ENCODE results near the gene ZBTB48. TPM values are rescaled to one million over a fixed set of nuclear protein-coding genes. Genes with fewer than 3 reads are reported as not detected.
"Not testable (repeated sequence)": the region's sequence is repeated elsewhere in the genome, so short reads cannot be mapped to it uniquely, and the experiment has no call there.

The ZBTB48 gene
- total RNA-seq, 1 donor from 2014 or later: 19.3 TPM

DNA sequence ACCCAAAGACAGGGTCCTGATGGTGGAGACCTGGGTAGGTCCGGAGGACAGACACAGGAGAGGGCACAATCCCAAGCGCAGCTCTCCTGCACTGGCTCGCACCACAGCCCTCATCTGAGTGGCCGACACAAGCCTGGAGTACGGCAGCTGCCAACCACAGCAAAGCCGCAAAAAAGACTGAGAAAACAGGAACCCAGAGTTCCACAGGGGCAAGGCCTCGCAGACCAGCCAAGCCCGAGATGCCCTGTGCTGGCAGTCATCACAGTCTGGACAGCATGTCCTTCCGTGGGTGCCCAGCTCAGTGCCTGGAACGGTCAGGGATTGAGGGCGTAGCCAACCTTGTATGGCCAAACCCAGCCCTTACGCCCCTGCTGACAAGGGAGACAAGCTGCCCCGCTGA lies 11.4 kb downstream of the ZBTB48 start:
- no peak for DNase-seq (ENCODE audit: low read depth)

DNA sequence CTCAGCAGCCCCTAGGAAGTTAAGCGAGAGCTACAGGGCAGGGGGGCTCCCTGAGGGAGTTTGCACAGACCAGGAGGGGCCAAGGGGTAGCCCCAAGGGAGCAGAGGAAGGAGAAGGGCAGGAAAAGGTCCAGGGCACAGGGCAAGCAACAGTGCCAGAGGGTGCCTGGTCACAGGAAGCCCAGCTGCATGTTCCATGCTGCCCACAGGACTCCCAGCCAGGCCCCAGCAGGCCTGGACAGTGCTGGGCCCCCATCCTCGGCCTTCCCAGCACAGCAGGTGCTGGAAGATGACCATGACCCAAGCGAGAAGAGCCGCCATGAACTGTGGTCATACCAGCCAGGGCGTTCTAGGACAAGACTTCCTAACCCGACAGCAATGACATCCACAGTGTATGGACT lies 11.8 kb downstream of the ZBTB48 start:
- no peak for DNase-seq (ENCODE audit: low read depth)

DNA sequence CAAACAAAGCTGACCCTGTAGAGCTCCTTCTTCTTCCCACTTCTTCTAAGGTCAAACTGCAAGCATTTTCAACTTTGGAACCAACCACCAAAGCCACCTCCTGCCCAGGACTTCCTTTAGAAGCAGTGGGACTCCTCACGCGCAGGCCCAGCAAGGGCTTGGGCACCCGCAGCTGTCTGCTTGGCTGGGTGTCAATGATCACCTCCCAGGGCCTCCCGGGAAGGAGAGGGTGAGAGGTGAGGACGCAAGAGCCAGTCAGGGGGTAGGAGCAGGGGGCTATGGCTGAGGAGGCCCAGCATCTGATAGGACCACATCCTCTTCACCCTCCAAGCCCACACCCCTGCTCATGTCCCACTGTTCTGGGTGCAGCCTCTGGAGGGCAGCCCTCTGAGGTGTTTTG lies 12.6 kb downstream of the ZBTB48 start:
- no peak for DNase-seq (ENCODE audit: low read depth)

DNA sequence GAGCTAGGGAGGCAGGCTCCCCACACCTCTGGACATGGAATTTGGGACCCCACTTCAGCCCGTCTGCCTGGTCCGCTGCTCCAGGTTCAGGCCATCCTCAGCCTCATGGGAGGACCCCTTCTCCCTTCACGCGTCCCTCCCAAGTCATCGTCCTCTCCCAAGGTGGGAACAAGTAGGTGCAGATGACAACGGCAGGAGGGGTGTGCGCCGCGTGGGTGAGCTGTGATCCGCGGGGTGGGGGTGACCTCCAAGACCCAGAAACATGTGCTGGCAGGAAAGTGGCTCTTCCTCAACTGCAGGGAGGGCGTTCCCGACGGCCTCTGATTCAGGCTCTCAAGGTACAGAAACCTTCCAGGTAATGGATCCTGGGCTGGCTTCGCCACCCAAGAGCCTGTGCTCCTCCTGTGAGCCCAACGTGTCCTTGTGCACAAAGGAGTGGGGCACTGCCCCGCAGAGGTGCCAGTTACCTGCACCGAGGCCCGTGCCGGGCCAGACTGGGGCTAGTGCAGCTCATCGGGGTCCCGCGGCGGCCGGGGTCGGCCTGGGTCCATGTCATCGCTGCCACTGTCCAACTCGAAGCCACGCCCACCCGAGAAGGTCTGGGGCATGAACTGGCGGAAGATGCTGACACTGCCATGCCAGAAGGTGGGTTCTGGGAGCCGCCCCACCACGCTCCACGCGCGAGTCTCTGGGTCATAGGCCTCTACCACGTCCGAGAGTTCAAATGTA lies 13.2 kb downstream of the ZBTB48 start:
- DNase-seq (ENCODE audit: low read depth): no peak

DNA sequence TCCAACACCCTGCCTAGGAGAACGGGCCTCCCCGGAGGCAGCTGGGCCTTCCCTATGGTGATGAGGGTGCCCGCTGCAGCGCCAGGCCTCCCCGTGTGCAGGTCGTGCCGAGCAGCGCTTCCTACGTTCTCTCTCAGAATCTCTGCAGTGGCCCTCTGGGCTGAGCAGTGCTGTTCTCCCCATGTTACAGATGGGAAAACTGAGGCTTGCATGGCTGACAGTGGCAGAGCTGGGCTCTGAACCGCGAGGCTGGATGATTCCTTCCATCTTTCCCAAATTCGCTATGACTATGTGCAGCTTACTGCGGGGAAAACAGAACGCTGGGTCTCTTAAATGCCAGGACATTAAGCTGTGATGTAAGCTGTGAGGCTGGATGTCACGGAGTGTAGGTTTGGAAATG lies 14.0 kb downstream of the ZBTB48 start:
- DNase-seq (ENCODE audit: low read depth): no peak

DNA sequence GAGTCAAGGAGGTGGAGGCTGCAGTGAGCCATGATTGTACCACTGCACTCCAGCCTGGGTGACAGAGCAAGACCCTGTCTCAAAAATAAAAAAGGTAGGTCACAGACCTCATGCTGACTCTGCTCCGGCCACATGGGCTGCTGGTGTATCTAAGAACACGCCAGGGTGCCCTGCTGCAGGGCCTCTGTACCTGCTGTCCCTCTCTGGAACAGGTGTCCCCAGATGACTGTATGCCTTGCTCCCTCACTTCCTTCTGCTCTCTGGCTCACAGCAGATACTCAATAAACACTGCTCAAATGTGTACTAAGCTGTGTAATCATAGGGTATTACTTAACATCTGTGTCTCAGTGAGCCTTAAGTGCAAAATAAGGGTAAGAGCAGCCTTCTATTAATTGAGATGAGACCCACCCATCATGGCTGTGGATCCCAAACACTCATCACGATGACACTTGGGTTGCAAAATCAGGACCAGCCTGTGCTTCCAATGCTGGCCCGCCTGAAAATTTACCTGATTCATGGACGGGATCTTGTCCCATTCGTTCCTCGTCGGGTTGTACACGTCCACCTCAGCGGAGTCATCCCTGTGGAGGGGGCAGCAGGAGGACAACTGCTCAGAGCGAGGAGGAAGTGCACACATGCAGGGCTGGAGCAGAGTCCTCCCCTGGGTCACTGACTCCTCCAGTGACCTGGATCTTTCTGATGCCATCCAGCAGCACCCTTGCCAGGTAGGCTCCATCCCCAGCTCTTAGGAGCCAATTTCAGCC lies 15.4 kb downstream of the ZBTB48 start:
- no peak for DNase-seq (ENCODE audit: low read depth)

DNA sequence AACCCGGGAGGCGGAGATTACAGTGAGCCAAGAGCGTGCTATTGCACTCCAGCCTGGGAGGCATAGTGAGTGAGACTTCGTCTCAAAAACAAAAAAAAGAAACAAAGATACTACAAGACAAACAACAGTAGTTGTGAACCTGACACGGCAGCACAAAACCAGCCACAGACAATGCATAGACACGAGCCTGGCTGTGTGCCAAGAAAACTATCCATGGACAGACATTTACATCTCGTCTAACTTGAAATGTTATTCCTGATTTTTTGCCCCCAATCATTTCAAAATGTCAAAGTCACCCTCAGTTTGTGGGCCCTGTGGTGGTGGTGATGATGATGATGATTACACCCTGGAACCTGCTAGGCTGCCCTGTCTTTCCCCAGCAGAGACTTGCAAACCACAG lies 16.6 kb downstream of the ZBTB48 start:
- DNase-seq (ENCODE audit: low read depth): no peak

DNA sequence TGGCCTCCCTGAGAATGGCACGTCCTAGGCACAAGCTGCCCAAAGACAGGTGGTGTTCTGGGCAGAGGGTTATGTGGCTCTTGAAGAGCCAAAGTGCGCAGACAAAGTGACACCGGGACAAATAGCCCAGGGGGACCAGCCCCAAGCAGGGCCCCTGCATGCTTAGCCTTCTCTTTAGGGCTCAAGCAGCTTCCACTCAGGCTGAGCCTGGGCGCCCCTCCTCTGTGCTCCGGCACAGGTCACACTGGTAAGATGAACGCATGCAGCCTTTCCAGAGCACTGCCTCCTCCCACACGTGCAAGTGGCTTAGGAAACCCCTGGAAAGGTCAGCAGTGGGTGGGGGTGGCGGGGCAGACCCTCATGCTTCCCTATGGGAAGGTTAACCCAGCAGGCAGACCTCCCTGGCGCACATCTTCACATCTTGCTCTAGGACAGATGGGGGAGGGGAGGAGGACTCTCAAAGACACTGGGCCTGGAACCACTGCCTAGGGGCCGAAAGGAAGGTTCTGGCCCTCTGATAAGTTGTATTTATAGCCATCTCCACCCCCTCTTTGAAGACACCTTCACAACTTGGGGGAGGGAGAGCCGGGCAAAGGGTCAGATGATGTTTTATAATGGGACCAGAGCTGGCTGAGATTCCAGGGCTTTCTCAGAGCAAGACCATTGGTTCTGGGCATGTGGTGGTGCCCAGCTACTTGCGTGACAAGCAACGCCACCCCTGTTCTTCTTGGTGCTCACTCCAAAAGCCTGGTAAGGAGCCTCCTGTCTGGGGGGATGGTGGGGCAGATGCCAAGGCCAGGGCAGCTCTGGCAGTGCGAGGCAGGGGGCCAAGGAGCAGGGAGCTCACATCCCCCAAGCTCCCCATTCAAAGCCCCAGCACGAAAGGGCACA lies 17.3 kb downstream of the ZBTB48 start:
- no peak for DNase-seq (ENCODE audit: low read depth)

DNA sequence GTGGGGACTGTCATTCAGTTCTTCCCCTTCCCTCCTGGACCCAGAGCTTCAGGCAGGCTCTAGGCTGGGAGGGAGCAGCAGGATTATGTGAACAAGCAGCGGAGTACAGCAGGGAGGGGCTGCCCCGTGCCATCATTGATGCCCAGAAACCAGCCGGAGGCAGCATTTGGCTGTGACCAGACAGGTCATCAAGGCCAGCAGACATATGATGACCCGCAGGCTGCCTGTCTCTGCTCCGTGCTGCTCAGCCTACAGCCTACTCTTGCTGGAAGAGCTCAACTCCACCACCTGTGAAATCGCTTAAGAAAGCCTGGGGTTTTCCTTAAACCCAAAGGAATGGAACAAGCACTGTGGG lies 18.0 kb downstream of the ZBTB48 start:
- DNase-seq (ENCODE audit: low read depth): no peak

DNA sequence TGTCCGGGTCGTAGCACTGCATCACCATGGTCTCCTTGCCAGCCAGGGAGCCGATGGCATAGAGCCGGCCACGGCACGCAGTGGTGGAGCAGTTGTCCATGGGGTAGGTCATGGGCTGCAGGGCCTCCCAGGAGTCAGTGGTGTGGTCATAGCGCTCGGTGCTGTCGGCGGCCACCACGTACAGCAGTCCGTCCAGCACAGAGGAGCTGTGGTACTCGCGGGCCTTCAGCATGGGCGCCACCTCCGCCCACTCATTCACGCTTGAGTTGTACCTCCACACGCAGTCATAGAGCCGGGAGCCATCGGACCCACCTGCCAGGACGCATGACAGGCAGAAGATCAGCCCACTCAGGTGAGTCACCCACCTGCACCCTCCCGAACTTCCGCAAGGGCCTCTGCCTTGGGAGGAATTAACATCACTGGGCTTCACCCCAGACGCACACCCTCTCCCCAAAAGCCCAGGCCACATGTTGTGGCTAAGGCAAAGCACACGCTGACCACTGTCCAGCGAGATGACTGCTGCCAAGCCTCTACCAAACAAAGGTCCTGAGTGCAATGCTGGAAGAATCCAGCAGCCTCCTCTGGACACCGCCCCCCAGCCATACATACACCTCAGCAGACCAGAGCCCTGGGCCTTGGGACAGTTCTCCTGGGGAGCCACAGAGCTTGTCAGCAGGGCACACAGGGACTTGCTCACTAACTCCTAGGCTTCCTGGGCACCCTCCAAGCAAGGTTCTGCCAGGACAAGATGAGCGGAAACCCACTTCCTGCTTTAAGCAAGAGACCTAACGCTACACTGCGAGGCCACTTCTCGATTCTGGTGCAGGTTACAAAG lies 19.6 kb downstream of the ZBTB48 start:
- DNase-seq (ENCODE audit: low read depth): peak; percentile 51

DNA sequence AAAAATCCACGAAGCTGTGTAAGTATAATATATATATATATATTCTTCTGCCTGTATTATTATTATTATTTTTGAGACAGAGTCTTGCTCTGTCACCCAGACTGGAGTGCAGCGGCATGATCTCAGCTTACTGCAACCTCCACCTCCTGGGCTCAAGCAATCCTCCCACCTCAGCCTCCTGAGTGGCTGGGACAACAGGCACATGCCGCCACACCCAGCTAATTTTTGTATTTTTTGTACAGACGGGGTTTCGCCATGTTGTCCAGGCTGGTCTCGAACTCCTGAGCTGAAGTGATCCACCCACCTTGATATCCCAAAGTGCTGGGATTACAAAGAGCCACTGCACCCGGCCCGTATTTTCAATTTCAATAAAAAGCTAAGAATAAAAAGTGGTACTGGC lies 20.2 kb downstream of the ZBTB48 start:
- DNase-seq (ENCODE audit: low read depth): not testable (repeated sequence)

DNA sequence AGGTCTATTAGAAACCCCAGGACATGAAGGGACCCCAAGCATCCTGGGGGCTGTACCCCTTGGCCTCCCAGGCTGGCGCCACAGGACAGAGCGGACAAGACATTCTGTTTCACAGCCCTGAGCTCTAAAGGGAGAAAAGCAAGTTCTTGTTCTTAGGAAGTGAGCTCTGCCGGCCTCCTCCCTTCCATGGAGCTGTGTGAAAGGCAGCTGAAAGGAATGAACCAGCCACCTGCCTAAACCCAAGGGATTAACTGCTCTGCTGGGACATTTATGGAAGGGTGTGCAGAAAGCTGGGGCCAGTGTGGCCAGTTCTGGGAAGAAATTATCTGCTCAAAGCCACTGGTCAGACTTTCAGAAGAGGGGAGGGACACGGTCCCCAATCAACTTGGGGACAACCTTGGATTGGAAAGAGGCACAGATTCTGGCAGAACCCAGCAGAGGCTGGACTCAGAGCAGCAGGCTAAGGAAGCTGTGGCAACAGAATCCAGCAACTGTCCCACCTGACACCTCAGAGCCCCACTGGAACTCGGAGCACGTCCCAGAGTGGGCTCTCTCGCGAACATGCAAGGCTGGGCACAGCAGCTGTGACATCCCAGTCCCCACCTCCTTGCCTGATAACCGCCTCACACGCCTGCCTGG lies 20.7 kb downstream of the ZBTB48 start:
- peak; percentile 16 for DNase-seq (ENCODE audit: low read depth)

DNA sequence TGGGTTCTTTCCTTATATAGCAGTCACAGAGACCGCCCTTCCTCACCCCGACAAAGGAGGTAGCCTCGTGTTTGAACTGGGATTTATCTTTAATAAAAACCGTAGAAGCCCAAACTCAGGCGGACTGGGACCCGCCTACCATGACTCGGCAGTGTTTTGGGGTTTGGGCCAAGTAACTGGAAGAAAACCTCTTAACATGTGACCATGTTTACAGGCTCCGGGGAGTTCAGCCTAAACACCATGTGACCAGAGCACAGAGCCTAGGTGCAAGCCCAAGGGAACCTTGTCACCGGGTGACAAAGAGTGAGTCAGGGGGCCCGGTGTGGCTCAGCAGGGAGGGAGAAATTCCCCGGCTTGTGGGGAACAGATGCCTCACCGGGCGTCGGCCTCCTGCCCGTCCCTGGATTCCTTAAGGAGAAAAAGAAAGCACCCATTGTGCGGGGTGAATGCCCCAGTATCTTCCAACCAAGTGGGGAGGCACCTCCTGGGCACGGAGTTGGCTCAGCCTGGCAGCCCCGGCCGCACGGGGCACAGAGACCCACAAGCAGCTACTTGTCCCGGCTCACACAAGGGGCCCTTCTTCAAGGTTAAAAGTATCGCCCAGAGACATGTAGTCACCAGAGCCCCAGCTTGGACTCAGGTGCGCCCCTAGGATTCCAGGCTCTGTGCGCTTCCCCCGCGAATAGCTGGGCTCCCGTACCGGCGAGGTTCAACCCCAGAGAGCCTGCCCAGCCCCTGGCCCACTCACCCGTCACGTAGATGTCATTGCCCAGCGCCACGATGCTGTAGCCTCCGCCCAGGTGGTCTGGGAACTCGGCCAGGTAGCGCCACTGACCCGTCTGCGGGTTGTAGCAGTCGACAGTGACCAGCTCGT lies 21.5 kb downstream of the ZBTB48 start:
- peak; percentile 98 for DNase-seq (ENCODE audit: low read depth)

DNA sequence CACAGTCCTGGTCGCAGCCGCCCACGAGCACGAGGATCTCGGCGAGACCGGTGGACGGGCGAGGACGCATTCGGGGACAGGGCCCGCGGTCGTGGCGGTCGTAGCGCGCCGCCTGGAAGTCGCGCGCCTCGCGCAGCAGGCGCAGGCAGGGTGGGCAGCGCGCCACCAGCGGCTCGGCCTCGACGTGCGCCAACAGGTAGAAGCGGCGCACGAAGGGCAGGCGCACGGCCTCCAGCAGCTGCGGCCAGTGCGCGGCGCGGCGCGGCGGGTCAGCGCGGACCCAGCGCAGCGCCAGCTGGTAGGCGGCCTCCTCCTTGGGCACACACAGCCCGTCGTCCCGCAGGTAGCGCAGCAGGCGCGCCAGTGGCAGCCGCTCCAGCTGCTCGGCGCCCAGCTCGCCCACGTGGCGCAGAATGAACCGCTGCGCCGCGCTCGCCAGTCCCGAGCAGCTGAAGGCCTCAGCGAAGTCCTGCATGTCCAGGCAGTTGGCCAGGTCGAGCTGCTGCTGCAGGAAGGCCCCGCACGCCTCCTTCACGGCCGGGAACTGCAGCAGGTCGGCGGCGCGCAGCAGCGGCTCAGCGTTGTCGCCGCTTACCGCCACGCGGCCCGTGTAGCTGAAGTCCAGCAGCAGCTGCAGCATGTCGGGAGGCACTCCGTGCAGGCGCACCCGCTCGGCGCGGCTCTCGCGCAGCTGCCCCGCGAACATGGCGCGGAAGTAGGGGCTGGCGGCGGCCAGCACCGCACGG lies 22.3 kb downstream of the ZBTB48 start:
- peak; percentile 22 for DNase-seq (ENCODE audit: low read depth)

DNA sequence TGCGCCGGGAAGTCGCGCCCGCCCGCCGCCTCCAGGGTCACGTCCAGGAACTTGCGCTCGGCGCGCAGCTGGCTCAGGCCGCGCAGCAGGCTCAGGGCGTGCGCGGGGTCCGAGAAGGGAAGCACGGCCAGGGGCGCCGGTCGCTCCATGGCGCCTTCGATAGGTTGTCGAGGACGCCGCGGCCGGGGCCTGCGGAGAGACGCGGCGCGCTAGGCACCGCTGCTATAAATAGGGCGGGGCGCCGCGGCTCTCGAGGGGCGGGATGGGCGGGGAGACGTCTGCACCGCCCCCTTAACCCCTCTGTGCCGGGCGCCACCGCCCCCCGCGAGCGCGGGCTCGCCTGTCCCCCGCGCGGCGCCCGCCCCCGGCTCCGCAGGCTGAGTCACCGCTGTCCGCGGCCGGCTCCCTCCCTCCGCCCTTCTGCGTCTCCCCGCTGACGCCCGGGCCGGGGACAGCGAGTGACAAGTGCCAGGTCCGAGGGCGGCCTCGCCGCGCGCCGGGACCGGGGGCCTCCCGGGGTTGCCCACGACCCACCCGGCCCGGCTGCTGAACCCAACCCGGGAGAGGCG lies 23.0 kb downstream of the ZBTB48 start, which contains the start of gene KLHL21:
Gene KLHL21, minus strand, starts transcription at position 201 of the 569 bp plus-strand sequence. Its CDS starts 52 bp downstream, at position 149.
- DNase-seq (ENCODE audit: low read depth): peak; percentile 40

DNA sequence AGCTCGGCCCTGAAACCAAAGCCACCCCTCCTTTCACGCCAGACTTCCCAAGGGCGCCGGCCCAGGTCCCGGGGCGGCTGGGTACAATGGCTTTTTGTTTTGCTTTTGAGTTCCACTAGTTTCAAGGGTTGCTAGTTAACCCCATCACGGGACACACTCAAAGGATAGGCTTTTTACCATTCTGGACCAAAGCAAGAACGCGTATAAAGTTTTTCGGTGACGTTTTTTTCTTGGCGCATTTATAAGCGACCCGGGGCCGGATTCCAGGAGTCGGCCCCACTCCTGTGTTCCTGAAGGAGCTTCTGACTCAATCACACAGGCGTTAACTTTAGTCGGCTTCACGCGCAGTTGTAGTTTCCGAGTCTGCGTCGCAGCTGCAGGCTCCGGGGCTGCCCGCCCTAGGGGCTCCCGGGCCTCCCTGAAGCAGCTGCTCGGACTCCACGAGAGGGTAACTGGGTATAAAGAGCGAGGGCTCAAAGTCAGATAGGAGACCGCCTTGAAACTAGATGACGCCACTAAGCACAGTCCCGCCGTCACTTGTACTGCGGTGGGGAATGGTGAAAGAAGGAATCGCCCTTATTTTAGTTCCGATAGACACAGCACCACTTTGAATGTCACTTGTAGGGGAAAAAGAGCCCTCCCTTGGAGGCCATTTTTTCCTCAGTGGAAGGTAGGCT lies 23.6 kb downstream of the ZBTB48 start:
- DNase-seq (ENCODE audit: low read depth): peak; percentile 74

DNA sequence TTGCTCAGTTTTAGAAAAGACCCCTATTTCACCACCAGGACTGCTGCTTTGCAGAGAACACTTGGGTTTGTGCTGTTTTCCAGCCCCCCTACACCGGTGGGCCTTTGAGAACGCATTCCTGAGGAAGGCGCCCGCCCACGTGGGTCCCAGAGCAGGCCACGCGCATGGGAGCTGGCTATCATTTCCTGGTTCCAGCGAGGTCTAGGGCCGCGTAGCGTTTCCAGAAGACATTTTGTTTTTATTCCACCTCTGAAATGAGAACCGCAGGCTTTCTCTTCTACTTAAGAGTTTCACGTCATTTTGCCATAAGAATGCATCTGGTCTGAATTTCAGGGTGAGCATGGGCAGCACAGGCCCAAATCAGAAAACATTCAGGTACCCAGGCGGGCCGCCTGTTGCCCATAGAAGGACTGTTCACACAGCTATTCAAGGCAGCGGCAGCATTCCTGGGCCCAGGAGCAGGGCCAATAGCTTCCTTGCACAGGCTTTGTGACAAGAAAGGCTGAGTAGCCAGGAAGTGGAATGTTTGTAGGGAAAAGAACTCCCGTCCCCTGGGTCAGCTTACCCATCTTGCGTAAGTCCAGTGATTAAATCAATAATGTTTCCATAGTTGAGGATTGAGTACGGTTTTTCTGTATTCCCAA lies 24.2 kb downstream of the ZBTB48 start:
- DNase-seq (ENCODE audit: low read depth): peak; percentile 62
